IPS-NIHi11 (cell line): ENCODE data around the gene SHROOM2.

Experiments used
- DNase-seq: peaks from one replicate; pipeline ENCODE4 v3.0.0; 2012; ENCODE audit warnings: mixed read lengths, low spot score

SHROOM2 gene

GRCh38 chrX:9865804-9866472, 79.7 kb downstream of the SHROOM2 start:
- DNase-seq: no peak

DNA sequence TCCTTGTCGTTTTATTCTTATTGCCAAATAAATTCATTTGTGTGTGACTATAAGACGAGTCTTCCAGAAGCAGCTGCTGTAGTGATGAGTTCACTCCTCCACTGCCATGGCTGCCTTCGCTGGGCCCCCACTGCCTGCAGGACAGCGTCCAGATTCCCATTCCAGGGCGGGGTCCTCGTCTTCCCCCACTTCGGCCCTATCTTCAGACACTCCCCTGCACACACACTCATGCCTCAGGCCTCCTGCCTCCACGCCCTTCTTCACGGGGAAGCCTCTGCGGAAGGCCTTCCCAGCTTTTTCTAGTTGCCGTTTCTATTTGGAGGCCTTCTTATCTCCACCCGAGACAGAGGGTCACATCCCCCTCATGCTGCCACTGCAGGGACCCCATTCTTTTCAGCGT, 80.4 kb downstream of the SHROOM2 start:
- DNase-seq: no peak

- DNase-seq: no peak
Observed at GRCh38 chrX:9867226-9867625, 81.0 kb downstream of the SHROOM2 start.

- DNase-seq: no peak
Observed at GRCh38 chrX:9867753-9868152, 81.5 kb downstream of the SHROOM2 start.

GRCh38 chrX:9871701-9872268, 85.6 kb downstream of the SHROOM2 start:
- DNase-seq: no peak

GRCh38 chrX:9873360-9873759, 87.1 kb downstream of the SHROOM2 start:
- DNase-seq: no peak

DNA sequence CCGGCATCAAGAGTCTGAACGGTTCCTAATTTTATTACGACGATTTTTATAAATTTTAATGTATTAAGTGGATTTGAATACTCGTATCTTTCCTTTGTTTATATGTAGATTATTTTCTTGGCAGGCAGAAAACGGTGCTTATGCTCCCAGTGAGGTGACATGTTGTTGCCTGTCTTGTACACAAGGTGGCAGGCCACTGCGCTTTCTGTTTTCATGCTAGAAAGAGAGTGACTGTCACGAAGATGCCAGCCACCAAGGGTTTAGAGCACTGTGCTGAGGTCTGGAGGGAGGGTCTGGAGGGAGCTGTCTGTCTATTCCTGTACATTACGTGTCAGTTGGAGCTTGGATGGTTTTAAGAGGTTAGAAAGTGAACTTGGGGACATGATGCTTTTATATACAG, 87.7 kb downstream of the SHROOM2 start:
- no peak for DNase-seq

DNA sequence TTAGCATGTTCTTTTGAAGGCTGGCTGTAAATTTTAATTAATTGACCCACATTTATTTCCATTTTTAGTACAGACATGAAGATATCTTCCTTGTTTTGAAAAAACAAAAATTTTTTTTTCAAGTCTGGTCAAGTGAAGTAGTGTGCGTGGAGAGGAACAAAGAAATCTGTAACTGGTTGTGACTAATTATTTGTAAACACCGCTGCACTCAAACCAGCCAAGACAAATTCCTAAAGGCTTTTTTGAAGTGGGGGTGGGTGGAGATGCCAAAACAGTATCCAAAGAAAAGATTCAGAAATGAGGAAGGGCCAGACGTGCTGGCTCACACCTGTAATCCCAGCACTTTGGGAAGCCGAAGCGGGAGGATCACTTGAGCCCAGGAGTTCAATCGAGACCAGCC, 88.3 kb downstream of the SHROOM2 start:
- DNase-seq: no peak

- no peak for DNase-seq
Observed at GRCh38 chrX:9875801-9876200, 89.6 kb downstream of the SHROOM2 start.

DNA sequence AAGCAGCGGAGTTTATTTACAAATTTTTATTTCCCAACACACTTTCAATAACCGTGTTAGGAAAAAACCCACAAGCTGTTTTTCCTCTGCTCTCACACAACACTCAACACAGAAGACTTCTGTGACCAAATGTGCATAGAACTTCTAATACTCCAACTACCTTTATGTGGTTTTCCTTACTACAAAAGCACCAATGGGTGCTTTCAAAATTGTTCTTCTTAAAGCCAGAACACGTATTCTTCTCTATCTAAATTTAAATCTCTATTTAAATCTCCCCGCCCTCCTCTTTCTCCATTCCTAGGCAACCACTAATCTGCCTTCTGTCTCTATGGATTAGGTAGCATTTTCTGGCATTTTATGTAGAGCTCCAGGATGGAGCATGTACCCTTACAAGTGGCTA, 90.0 kb downstream of the SHROOM2 start:
- no peak for DNase-seq

- no peak for DNase-seq
Observed at GRCh38 chrX:9878146-9878820, 92.1 kb downstream of the SHROOM2 start.

GRCh38 chrX:9880237-9880636, 94.0 kb downstream of the SHROOM2 start:
- no peak for DNase-seq

DNA sequence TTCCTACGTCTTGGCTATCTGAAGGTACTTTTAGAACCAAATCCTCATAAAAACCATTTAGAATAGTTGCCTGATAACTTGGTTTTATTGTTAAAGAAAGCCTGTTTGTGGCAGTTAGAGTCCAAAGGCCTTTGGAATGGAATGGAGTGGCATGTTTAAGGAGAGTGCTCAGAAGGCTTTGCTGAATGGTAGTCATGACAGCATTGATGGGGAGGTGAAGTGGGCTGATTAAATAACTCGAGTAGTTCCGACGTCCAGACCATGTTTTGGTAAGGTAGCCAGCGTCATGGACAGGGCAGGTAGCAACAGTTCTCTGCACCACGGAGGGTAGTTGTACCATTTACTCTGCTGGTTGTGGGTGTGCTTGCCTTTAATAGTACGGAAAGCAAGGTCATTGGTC, 94.6 kb downstream of the SHROOM2 start:
- no peak for DNase-seq

GRCh38 chrX:9882669-9883446, 96.6 kb downstream of the SHROOM2 start:
- no peak for DNase-seq

DNA sequence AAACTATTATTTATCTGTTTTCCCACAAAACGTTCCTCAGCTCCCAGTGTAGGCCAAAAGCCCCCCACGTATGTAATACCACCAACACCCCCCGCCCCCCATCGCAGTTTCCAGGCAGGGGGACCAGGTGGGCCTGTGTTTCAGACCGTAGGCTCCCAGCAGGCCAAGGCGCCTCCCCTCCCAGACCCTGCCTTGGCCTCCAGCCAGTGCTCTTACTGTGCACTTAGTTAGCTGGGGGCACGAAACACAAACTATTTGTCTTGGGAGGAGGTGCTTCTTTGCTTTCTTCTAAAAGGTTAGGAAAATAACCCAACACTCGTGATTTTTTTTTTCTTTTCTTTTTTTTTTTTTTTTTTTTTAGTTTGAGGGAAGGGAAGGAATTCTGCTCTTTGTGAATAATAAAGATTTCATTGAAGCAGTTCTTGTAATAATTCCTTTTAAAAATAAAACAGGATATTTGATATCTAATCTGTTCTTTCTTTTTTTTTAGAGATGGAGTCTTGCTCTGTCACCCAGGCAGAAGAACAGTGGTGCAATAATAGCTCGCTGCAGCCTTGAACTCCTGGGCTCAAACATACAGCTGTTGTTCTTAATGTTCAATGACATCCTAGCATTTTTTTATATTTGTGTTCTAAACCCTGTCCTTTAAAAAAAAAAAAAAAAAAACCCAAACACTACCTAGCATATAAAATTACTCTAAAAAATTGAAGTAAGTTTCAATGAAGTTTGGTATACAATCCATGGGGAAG, 98.0 kb downstream of the SHROOM2 start:
- no peak for DNase-seq

- DNase-seq: peak; percentile 63
Observed at GRCh38 chrX:9885150-9885549, 98.9 kb downstream of the SHROOM2 start.

DNA sequence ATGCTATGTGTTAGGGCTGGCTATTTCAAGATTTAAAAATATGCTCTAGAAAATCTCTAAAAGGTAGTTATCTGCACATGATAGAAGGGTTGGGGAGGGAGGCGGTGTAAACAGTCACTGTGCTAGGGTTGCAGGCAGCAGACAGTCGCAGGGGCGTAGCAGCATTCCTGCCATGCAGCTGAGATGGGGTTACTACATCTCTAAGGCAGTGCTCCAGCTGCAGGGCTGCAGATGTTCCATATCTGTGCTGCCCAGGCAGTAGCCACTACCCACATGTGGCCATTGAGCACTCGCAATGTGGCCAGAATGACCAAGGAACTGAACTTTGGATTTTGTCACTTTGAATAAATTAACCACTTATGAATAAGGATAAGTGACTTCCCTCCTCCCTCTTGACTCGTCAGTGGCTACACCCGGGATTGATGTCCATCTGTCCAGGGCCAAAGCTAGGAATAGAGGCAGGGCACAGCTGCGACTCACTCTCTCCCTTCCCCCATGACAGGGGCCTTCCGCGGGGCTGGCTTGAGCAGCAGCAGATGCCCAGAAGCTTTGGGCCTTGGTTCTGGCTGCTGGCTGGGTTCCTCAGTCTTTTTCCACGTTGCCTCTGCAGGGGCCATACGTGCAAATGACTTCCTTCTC, 101.5 kb downstream of the SHROOM2 start:
- DNase-seq: no peak

- DNase-seq: no peak
Observed at GRCh38 chrX:9888953-9889470, 102.8 kb downstream of the SHROOM2 start.

- no peak for DNase-seq
Observed at GRCh38 chrX:9890681-9891091, 104.5 kb downstream of the SHROOM2 start.

DNA sequence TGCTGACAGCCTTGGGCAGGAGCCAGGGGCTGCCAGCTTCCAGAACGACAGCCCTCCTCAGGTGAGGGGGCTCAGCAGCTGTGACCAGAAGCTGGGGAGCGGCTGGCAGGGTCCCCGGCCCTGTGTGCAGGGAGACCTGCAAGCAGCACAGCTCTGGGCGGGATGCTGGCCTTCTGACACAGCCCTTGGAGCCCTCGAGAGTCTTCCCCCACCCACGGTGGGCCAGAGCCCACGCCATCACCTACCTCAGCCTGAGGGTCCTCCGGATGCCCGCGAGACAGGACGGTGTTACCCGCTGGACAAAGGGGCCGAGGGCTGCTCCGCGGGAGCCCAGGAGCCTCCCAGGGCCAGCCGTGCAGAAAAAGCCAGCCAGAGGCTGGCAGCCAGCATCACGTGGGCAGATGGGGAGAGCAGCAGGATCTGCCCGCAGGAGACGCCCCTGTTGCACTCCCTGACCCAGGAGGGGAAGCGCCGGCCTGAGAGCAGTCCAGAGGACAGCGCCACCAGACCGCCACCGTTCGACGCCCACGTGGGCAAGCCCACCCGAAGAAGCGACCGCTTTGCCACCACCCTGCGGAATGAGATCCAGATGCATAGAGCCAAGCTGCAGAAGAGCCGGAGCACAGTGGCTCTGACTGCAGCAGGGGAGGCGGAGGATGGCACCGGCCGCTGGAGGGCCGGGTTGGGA, 109.1 kb downstream of the SHROOM2 start:
- no peak for DNase-seq

- no peak for DNase-seq
Observed at GRCh38 chrX:9897761-9898161, 111.5 kb downstream of the SHROOM2 start.
